Osteoblast (primary cell): Measurements from ENCODE around the gene HGFAC. TPM values are rescaled to one million over a fixed set of nuclear protein-coding genes. Genes with fewer than 3 reads are reported as not detected.
A peak's percentile ranks its signal among the peaks of the same experiment; 100 is the strongest.

Experiments used
- DNase-seq: peaks from one replicate; pipeline ENCODE4 v3.0.0; 2011; ENCODE audit warnings: low spot score, mixed read lengths; ENCODE audit not compliant: insufficient read length; ENCODE audit errors: missing footprints
- H2AFZ ChIP-seq: 2 replicates; pipeline ENCODE4 v1.6.0; 2011; ENCODE audit warnings: mild to moderate bottlenecking, low read length
- H3K27ac ChIP-seq: 2 replicates; pipeline ENCODE4 v1.5.1; 2011; ENCODE audit warnings: mild to moderate bottlenecking, low read depth, low read length, moderate library complexity
- H3K27me3 ChIP-seq: 2 replicates; pipeline ENCODE4 v1.6.0; 2012; ENCODE audit warnings: mild to moderate bottlenecking, control low read depth, inconsistent platforms, low read length, moderate library complexity; ENCODE audit not compliant: insufficient read depth
- H3K36me3 ChIP-seq: 2 replicates; pipeline ENCODE4 v1.5.1; 2011; ENCODE audit warnings: mild to moderate bottlenecking, low read length, control low read depth, moderate library complexity; ENCODE audit not compliant: insufficient read depth
- H3K4me1 ChIP-seq: 2 replicates; pipeline ENCODE4 v1.5.1; 2011; ENCODE audit warnings: mild to moderate bottlenecking, low read length, control low read depth, moderate library complexity; ENCODE audit not compliant: insufficient read depth
- H3K4me2 ChIP-seq: 2 replicates; pipeline ENCODE4 v1.6.0; 2011; ENCODE audit warnings: mild to moderate bottlenecking, low read length; ENCODE audit not compliant: insufficient read depth
- H3K4me3 ChIP-seq: fragments of 200-600 bp; sonication (generic); 3 replicates; pipeline ENCODE4 v1.5.1; 2012; ENCODE audit warnings: mild to moderate bottlenecking, low read length, inconsistent platforms; ENCODE audit not compliant: insufficient read depth
- H3K79me2 ChIP-seq: 2 replicates; pipeline ENCODE4 v1.6.0; 2012; ENCODE audit warnings: mild to moderate bottlenecking, low read length, control low read depth, inconsistent platforms; ENCODE audit not compliant: insufficient read depth
- H3K9me3 ChIP-seq: 2 replicates; pipeline ENCODE4 v1.5.1; 2011; ENCODE audit warnings: low read depth, low read length, control low read depth
- H4K20me1 ChIP-seq: 2 replicates; pipeline ENCODE4 v1.6.0; 2012; ENCODE audit warnings: mild to moderate bottlenecking, low read length, control low read depth; ENCODE audit not compliant: insufficient read depth
- CTCF ChIP-seq: IDR thresholded peaks from 2 replicates; pipeline ENCODE4 v1.5.1; 2011; ENCODE audit warnings: mild to moderate bottlenecking, low read depth, low read length, moderate library complexity; ENCODE audit errors: extremely low read depth
- total RNA-seq: library from RNA; depleted of rRNA; stranded (reverse); fragments of >200 nt; gene quantifications from 2 replicates; pipeline ENCODE4 v1.2.3, GENCODE V29; 2012

HGFAC gene
- total RNA-seq, 1 donor: not detected

- Histone ChIP-seq H3K9me3 (no peaks in the 10 kb centered on the region), H3K27me3 (peaks cover 6% of the 10 kb centered on the region), H3K36me3 (no peaks in the 10 kb centered on the region), H4K20me1 (no peaks in the 10 kb centered on the region), H3K4me3 (no peak overlapping the region), H3K4me2 (no peak overlapping the region), H3K27ac (no peak overlapping the region), H2AFZ (no peak overlapping the region), H3K79me2 (no peaks in the 10 kb centered on the region), H3K4me1 (peaks cover 11% of the 10 kb centered on the region)
- no peak for TF ChIP-seq CTCF
- no peak for DNase-seq
These were observed 37.8 kb downstream of the HGFAC start for GRCh38 chr4:3479358-3480101.

GRCh38 chr4:3480528-3481112 lies 38.9 kb downstream of the HGFAC start:
- TF ChIP-seq CTCF: peak; percentile 96
- H3K27ac ChIP-seq: no peak overlapping the region
- H3K36me3 ChIP-seq: no peaks in the 10 kb centered on the region
- H3K79me2 ChIP-seq: no peaks in the 10 kb centered on the region
- H4K20me1 ChIP-seq: no peaks in the 10 kb centered on the region
- peaks cover 20% of the 10 kb centered on the region for H3K4me1 ChIP-seq
- H2AFZ ChIP-seq: peak overlapping the region; percentile 15
- no peaks in the 10 kb centered on the region for H3K9me3 ChIP-seq
- peak; percentile 99 for DNase-seq
- H3K4me3 ChIP-seq: no peak overlapping the region
- no peak overlapping the region for H3K4me2 ChIP-seq
- no peaks in the 10 kb centered on the region for H3K27me3 ChIP-seq

- TF ChIP-seq CTCF: no peak
- Histone ChIP-seq H3K4me3 (no peak overlapping the region), H3K4me2 (no peak overlapping the region), H4K20me1 (no peaks in the 10 kb centered on the region), H3K9me3 (no peaks in the 10 kb centered on the region), H2AFZ (no peak overlapping the region), H3K36me3 (no peaks in the 10 kb centered on the region), H3K27me3 (no peaks in the 10 kb centered on the region), H3K4me1 (peaks cover 20% of the 10 kb centered on the region), H3K79me2 (no peaks in the 10 kb centered on the region), H3K27ac (no peak overlapping the region)
- no peak for DNase-seq
These were observed 39.4 kb downstream of the HGFAC start for GRCh38 chr4:3481113-3481531.

- H2AFZ ChIP-seq: no peak overlapping the region
- H3K9me3 ChIP-seq: no peaks in the 10 kb centered on the region
- H3K79me2 ChIP-seq: no peaks in the 10 kb centered on the region
- no peaks in the 10 kb centered on the region for H3K36me3 ChIP-seq
- no peak overlapping the region for H3K4me2 ChIP-seq
- no peak overlapping the region for H3K27ac ChIP-seq
- DNase-seq: no peak
- H4K20me1 ChIP-seq: no peaks in the 10 kb centered on the region
- no peaks in the 10 kb centered on the region for H3K27me3 ChIP-seq
- no peak for TF ChIP-seq CTCF
- H3K4me1 ChIP-seq: peaks cover 20% of the 10 kb centered on the region
- no peak overlapping the region for H3K4me3 ChIP-seq
These were observed 40.1 kb downstream of the HGFAC start for GRCh38 chr4:3481783-3482393.
